Heart left ventricle (tissue), 16 donors: ENCODE data around the gene SPATA2. TPM values are rescaled to one million over a fixed set of nuclear protein-coding genes. Genes with fewer than 3 reads are reported as not detected.

ENCODE experiments used
- ATAC-seq, 4 donors: fragments of 200-7000 bp; cut with Tn5 transposase; one replicate each; pipeline ENCODE4 v1.9.1; 2020 to 2022; ENCODE audit warnings: moderate library complexity in 4 of 4, mild to moderate bottlenecking in 3 of 4, moderate number of reproducible peaks in 1 of 4
- DNase-seq, 5 donors: peaks; one replicate each; pipeline ENCODE4 v3.0.0-alpha.2; 2020
- H3K27ac ChIP-seq, 12 donors: fragments of 200-600 bp; sonication (generic) in 4 of 12; one replicate each; pipeline versions ENCODE4 v1.5.0 to v1.8.0; 2016 to 2022; ENCODE audit warnings: mild to moderate bottlenecking in 2 of 12
- H3K27me3 ChIP-seq, 9 donors: fragments of 200-600 bp; sonication (generic) in 2 of 9; one replicate each; pipeline versions ENCODE4 v1.5.1 to v1.8.0; 2016 to 2022; ENCODE audit warnings: mild to moderate bottlenecking in 3 of 9
- H3K36me3 ChIP-seq, 9 donors: fragments of 200-600 bp; sonication (generic) in 2 of 9; one replicate each; pipeline versions ENCODE4 v1.5.0 to v1.8.0; 2018 to 2022; ENCODE audit warnings: mild to moderate bottlenecking in 2 of 9
- H3K4me1 ChIP-seq, 12 donors: fragments of 200-600 bp; sonication (generic) in 4 of 12; one replicate each; pipeline versions ENCODE4 v1.5.0 to v1.8.0; 2016 to 2022; ENCODE audit warnings: mild to moderate bottlenecking in 3 of 12
- H3K4me3 ChIP-seq, 12 donors: fragments of 200-600 bp; sonication (generic) in 4 of 12; one replicate each; pipeline versions ENCODE4 v1.5.0 to v1.8.0; 2017 to 2022; ENCODE audit warnings: mild to moderate bottlenecking in 9 of 12, moderate library complexity in 4 of 12
- H3K9me3 ChIP-seq, 12 donors: fragments of 200-600 bp; sonication (generic) in 4 of 12; one replicate each; pipeline versions ENCODE4 v1.5.0 to v1.8.0; 2016 to 2022; ENCODE audit warnings: mild to moderate bottlenecking in 1 of 12
- POLR2A ChIP-seq, 2 donors: fragments of 450-650 bp; IDR thresholded peaks; one replicate each; pipeline ENCODE4 v1.6.1; 2017; ENCODE audit warnings: antibody characterized with exemption in 2 of 2, mild to moderate bottlenecking in 2 of 2, moderate library complexity in 2 of 2
- WGBS, 4 donors: extraction: QIAGEN DNeasy Blood & Tissue Kit in 2 of 4; methylation state at CpG; one replicate each; pipeline versions ENCODE4 v1.1.5 to v1.1.7; 2013 to 2018; 5-methylcytosine and 5-hydroxymethylcytosine counted together
- intact Hi-C, 10 donors: fragments of 100-400 bp; cut with DNase I; formaldehyde crosslinking; loops; one replicate each; pipeline versions ENCODE4 v1.11.1 to v1.14.2; 2022
- polyA plus RNA-seq, 2 donors: library from polyadenylated mRNA; stranded (reverse); fragments of 200-250 nt; gene quantifications; one replicate each; pipeline ENCODE4 v1.2.3, GENCODE V29; 2013
- total RNA-seq, 9 donors: library from RNA; depleted of rRNA in 2 of 9; stranded (reverse); fragments of >200 nt in 2 of 9; fragmentation: NEBNext Ultra II Directional in 3 of 9; extraction: Animal tissue kit (Norgen Biotek cat#: 25700) in 3 of 9; gene quantifications; one replicate each; pipeline versions ENCODE4 v1.1.0 to v1.2.4, GENCODE V29; 2016 to 2023
- TF ChIP-seq, protein P1 (sequence below), 12 donors: fragments of 200-600 bp; sonication (generic) in 4 of 12; IDR thresholded peaks; one replicate each; pipeline versions ENCODE4 v1.5.0 to v1.8.0; 2018 to 2022; ENCODE audit warnings: antibody characterized with exemption in 12 of 12, mild to moderate bottlenecking in 5 of 12
- donor health status: ischemic (EF 13 %, LVEDD 7.1; RV severe dilation, severe dysfunction).
- donor health status: healthy with polysubstance abuse.
- donor health status: DM: no; HTN: yes; CAD: no.
- donor health status: DM: no; HTN: no; CAD: no.
- donor health status: ischemic (EF 25% LVEDD 6.9; RV normal size, moderate dysfunction).
- donor health status: ischemic (EF 25% LVEDD 5.7; RV mildly dilated, moderate dysfunction).
- donor health status: healthy.
- donor health status: DM: yes; HTN: yes; CAD: no.
- donor health status: ischemic (EF 35%, LVEDD 5.7; RV mildly dilated, moderate dysfunction).
- donor health status: nonischemic (EF 11% LVEDD 7.7; RV severe dilation, severe dysfunction).
- donor health status: DM: yes; HTN: yes; CAD: no.
- donor health status: PGD.
- donor health status: ischemic (EF 29% LVEDD 5.4; RV normal size, mild dysfunction).
- donor health status: nonischemic (EF 23%, LVEDD 6.1; RV moderate dilation, normal function).

SPATA2 gene
- total and polyA plus RNA-seq, 11 donors: 4.3 to 9.3 (median 7.8) TPM

DNA sequence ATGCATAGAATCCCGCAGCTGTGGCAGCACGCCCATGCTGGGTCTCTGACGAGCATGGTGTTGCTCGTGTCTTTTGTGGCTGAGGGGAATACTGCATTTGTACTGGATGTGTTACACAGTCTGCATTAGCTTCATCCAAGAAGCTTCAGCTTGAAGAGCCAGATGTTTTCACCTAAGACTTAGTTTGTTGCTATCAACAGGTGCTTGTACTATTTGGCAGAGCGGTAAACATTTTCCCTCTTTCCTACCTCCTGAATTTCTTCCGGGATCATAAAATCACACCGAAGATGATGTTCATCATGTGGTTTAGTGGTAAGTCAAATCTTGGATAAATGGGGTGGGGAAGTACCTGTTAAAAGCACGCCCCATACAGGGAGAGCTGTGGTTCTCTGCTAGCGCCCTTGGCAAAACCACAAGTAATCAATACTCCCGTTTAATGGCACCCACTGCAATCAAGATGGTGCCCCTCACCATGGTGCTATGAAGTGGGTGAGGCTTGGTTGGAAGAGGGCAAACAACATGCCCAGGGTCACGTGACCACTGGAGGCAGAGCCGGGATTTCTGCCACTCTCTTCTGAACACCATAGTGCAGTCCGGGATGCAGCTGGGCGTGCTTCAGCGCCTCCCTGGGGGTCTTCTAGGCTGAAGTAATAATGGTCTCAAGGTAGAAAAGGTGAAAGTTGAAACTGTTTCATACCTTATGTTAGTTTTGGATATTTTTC, 34.4 kb downstream of the SPATA2 start:
- no peak for ATAC-seq
- no peaks in the 10 kb centered on the region for H3K27me3 ChIP-seq
- no peaks in the 10 kb centered on the region for H3K9me3 ChIP-seq
- no peak for TF ChIP-seq POLR2A (IDR thresholded peaks at IDR 0.05)
- TF ChIP-seq, protein P1, sequence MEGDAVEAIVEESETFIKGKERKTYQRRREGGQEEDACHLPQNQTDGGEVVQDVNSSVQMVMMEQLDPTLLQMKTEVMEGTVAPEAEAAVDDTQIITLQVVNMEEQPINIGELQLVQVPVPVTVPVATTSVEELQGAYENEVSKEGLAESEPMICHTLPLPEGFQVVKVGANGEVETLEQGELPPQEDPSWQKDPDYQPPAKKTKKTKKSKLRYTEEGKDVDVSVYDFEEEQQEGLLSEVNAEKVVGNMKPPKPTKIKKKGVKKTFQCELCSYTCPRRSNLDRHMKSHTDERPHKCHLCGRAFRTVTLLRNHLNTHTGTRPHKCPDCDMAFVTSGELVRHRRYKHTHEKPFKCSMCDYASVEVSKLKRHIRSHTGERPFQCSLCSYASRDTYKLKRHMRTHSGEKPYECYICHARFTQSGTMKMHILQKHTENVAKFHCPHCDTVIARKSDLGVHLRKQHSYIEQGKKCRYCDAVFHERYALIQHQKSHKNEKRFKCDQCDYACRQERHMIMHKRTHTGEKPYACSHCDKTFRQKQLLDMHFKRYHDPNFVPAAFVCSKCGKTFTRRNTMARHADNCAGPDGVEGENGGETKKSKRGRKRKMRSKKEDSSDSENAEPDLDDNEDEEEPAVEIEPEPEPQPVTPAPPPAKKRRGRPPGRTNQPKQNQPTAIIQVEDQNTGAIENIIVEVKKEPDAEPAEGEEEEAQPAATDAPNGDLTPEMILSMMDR (IDR thresholded peaks at IDR 0.05): no peak
- H3K4me3 ChIP-seq: no peak overlapping the region
- 90 to 93% (median 92%) methylated on average over 15 of the region's 15 CpGs for WGBS, 4 donors
- H3K36me3 ChIP-seq: peaks cover 0 to 86% (median 75%) of the 10 kb centered on the region in 9 donors
- peaks cover 0 to 7% (median 0%) of the 10 kb centered on the region in 12 donors for H3K4me1 ChIP-seq
- intact Hi-C loops: no loop called here
- H3K27ac ChIP-seq: no peak overlapping the region
- no peak for DNase-seq

- 67 to 77% (median 73%) methylated on average over 3 of the region's 3 CpGs for WGBS, 4 donors
- intact Hi-C loops: no loop called here
- no peak overlapping the region for H3K27ac ChIP-seq
- TF ChIP-seq POLR2A (IDR thresholded peaks at IDR 0.05): no peak
- TF ChIP-seq, protein P1 (IDR thresholded peaks at IDR 0.05): no peak
- H3K9me3 ChIP-seq: no peaks in the 10 kb centered on the region
- DNase-seq (no peak), ATAC-seq (peak in 3 of 4 donors; percentile 28 to 69 (median 29))
- H3K4me3 ChIP-seq: no peak overlapping the region
- H3K4me1 ChIP-seq: peaks cover 0 to 7% (median 0%) of the 10 kb centered on the region in 12 donors
- no peaks in the 10 kb centered on the region for H3K27me3 ChIP-seq
- H3K36me3 ChIP-seq: peaks cover 0 to 84% (median 76%) of the 10 kb centered on the region in 9 donors
Measured at GRCh38 chr20:49880177-49880576, 35.2 kb downstream of the SPATA2 start.

DNA sequence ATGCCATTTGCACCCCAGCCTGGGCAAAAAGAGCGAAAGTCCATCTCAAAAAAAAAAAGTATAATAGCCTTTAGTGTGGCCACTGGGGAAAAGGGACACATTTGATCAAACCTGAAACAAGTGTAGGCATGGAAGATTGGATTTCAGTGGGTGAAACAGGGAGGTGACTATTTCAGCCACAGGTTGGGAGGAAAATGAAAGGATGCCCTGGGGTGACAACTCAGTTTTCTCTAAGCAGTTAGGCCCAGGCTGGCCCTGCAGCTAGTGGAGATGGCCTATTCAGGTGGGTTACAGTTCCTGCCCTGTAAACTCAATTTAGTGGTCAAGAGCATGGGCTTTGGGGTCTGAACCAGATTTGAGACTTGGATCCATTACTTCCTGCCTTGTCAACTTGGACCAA, 36.4 kb downstream of the SPATA2 start:
- no peak overlapping the region for H3K27ac ChIP-seq
- TF ChIP-seq, protein P1 (IDR thresholded peaks at IDR 0.05): no peak
- TF ChIP-seq POLR2A (IDR thresholded peaks at IDR 0.05): no peak
- H3K36me3 ChIP-seq: peaks cover 0 to 84% (median 73%) of the 10 kb centered on the region in 9 donors
- intact Hi-C loops: no loop called here
- no peak for ATAC-seq
- no peaks in the 10 kb centered on the region for H3K27me3 ChIP-seq
- WGBS, 4 donors: 97 to 100% (median 98%) methylated on average over 1 of the region's 1 CpG
- no peaks in the 10 kb centered on the region for H3K9me3 ChIP-seq
- H3K4me1 ChIP-seq: peaks cover 0 to 7% (median 0%) of the 10 kb centered on the region in 12 donors
- no peak for DNase-seq
- no peak overlapping the region for H3K4me3 ChIP-seq

DNA sequence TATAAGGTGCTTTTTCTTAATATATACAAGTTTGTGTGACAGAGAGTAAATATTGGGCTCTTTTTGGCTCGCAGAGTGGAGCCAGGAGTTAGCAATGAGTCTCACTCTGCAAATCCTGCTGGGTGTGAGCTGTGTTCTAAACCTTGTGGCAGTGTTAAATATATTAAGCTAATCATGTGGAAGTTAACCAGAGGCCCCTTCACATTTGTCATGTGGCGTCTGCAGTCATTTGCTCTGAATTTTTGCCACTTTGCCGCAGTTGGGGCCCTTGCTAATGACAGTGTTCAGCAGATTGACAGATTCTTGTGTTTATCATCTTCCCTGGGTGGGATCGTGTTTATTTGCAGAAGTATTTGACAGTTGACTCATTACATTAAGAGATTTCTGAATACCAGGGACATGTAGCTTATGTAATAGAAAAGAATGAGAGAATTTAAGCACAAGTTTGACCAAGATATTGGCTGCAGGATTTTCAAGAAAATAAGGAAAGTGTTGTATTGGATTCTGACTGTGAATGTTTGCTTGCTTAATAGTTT, 37.9 kb downstream of the SPATA2 start:
- WGBS, 4 donors: 54 to 85% (median 76%) methylated on average over 4 of the region's 4 CpGs
- Histone ChIP-seq H3K9me3 (no peaks in the 10 kb centered on the region), H3K4me1 (peaks cover 0 to 7% (median 0%) of the 10 kb centered on the region in 12 donors), H3K27me3 (no peaks in the 10 kb centered on the region), H3K4me3 (no peak overlapping the region), H3K27ac (no peak overlapping the region), H3K36me3 (peaks cover 0 to 85% (median 62%) of the 10 kb centered on the region in 9 donors)
- intact Hi-C loops: no loop called here
- DNase-seq (no peak), ATAC-seq (peak in 1 of 4 donors; percentile 24)
- TF ChIP-seq, protein P1 (IDR thresholded peaks at IDR 0.05): no peak
- TF ChIP-seq POLR2A (IDR thresholded peaks at IDR 0.05): no peak
